Adrenal gland (tissue), 5 donors: ENCODE data around the gene SRPK3.

Experiments used
- POLR2A ChIP-seq, 2 donors: fragments of 450-650 bp; IDR thresholded peaks; one replicate each; pipeline ENCODE4 v1.6.1; 2017; ENCODE audit warnings: antibody characterized with exemption in 2 of 2, mild to moderate bottlenecking in 2 of 2, moderate library complexity in 1 of 2
- TF ChIP-seq, protein P1 (sequence below), 6 experiments: fragments of 450-650 bp in 4 of 6; fragments of 200-600 bp in 2 of 6; sonication (generic) in 1 of 6; IDR thresholded peaks; 1 replicate in 5 of 6; 2 replicates in 1 of 6; pipeline versions ENCODE4 v1.5.1 to v1.8.0; 2016 to 2021; ENCODE audit warnings: antibody characterized with exemption in 6 of 6, mild to moderate bottlenecking in 2 of 6, moderate library complexity in 1 of 6
- donor health status: DM: no; HTN: no; CAD: no.

DNA sequence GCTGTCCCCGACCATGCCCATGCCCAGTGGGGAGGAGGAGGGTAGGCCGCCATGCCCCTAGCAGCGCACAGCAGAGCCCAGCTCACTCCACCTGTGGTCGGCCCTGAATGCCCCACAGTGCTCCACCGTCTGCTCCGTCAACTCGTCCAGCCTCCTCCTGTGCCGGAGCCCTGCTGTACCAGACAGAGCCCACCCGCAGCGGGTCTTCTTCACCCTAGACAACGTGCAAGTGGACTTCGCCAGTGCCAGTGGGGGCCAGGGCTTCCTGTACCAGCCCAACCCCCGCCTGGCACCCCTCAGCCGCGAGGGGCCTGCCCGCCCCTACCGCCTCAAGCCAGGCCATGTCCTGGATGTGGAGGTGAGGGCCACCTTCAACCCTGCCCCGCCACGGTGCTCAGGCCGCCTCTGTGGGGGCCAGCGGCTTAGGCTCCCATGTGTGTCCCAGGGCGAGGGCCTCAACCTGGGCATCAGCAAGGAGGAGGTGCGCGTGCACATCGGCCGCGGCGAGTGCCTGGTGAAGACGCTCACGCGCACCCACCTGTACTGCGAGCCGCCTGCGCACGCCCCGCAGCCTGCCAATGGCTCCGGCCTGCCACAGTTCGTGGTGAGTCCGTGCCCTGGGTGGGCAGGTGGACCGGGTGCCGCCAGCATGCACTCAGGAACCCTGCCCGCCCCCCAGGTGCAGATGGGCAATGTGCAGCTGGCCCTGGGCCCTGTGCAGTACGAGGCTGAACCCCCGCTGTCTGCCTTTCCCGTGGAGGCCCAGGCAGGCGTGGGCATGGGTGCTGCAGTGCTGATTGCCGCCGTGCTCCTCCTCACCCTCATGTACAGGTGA lies 6.9 kb upstream of the SRPK3 start:
- TF ChIP-seq POLR2A (IDR thresholded peaks at IDR 0.05): no peak
- TF ChIP-seq, protein P1, sequence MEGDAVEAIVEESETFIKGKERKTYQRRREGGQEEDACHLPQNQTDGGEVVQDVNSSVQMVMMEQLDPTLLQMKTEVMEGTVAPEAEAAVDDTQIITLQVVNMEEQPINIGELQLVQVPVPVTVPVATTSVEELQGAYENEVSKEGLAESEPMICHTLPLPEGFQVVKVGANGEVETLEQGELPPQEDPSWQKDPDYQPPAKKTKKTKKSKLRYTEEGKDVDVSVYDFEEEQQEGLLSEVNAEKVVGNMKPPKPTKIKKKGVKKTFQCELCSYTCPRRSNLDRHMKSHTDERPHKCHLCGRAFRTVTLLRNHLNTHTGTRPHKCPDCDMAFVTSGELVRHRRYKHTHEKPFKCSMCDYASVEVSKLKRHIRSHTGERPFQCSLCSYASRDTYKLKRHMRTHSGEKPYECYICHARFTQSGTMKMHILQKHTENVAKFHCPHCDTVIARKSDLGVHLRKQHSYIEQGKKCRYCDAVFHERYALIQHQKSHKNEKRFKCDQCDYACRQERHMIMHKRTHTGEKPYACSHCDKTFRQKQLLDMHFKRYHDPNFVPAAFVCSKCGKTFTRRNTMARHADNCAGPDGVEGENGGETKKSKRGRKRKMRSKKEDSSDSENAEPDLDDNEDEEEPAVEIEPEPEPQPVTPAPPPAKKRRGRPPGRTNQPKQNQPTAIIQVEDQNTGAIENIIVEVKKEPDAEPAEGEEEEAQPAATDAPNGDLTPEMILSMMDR (IDR thresholded peaks at IDR 0.05): no peak
